HepG2 (cell line): ENCODE data around the gene MKX. TPM values are rescaled to one million over a fixed set of nuclear protein-coding genes. Genes with fewer than 3 reads are reported as not detected.

Experiments
- ATAC-seq: fragments of 200-7000 bp; cut with Tn5 transposase; 3 replicates; pipeline ENCODE4 v1.9.1; 2020; ENCODE audit warnings: mild to moderate bottlenecking, moderate library complexity
- BruUV-seq: library from RNA; stranded (reverse); fragments of 400-500 nt; replicated peaks from 2 replicates; lab custom pipeline; 2021; lab: Mats Ljungman, UMichigan
- CTCF ChIA-PET: fragments of 300-600 bp; formaldehyde crosslinking; extraction: SDS; loops from one replicate; lab custom pipeline; 2021; ENCODE audit warnings: low total read pairs, inconsistent platforms, low intra/inter-chr PET ratio; lab: Yijun Ruan, JAX
- POLR2A ChIA-PET: fragments of 350-600 bp; sonication (Branson Sonifier 250); formaldehyde crosslinking; loops from one replicate; lab custom pipeline; 2020; ENCODE audit warnings: antibody characterized with exemption, inconsistent platforms; lab: Yijun Ruan, JAX
- DNase-seq: peaks from one replicate; pipeline ENCODE4 v3.0.0-alpha.2; 2015; ENCODE audit warnings: low spot score
- FAIRE-seq: peaks from 3 replicates; lab custom pipeline; 2011; peaks lifted over from hg19 to GRCh38; lab: Jason Lieb, UNC
- H2AFZ ChIP-seq: one replicate; pipeline ENCODE4 v1.6.1; 2011; ENCODE audit warnings: low read length, inconsistent platforms
- H3K27ac ChIP-seq: fragments of 300-600 bp; 3 replicates; pipeline ENCODE4 v1.8.0; 2011; ENCODE audit warnings: mixed run types, mild to moderate bottlenecking, mixed read lengths, low read length, inconsistent platforms; ENCODE audit not compliant: insufficient read depth; ENCODE audit errors: extremely low read length
- H3K27me3 ChIP-seq, 2 experiments: fragments of 200-600 bp in 1 of 2; 2 replicates in 1 of 2; 3 replicates in 1 of 2; pipeline versions ENCODE4 v1.6.0 to v1.8.0; 2011; ENCODE audit warnings: low read length in 2 of 2, mild to moderate bottlenecking in 2 of 2, moderate library complexity in 2 of 2, inconsistent platforms in 1 of 2; ENCODE audit not compliant: insufficient read depth in 2 of 2, control insufficient read depth in 1 of 2
- H3K36me3 ChIP-seq, 2 experiments: fragments of 200-600 bp in 1 of 2; replicated peaks in 1 of 2; 2 replicates in 1 of 2; 3 replicates in 1 of 2; pipeline versions ENCODE4 v1.5.1 to v1.8.0; 2011; ENCODE audit warnings: low read length in 2 of 2, inconsistent platforms in 1 of 2; ENCODE audit not compliant: insufficient read depth in 2 of 2, control insufficient read depth in 1 of 2
- H3K4me1 ChIP-seq: 2 replicates; pipeline ENCODE4 v1.5.1; 2012; ENCODE audit warnings: low read length, inconsistent platforms; ENCODE audit not compliant: insufficient read depth
- H3K4me2 ChIP-seq: 2 replicates; pipeline ENCODE4 v1.6.0; 2011; ENCODE audit warnings: low read depth, low read length, inconsistent platforms
- H3K4me3 ChIP-seq, 3 experiments: fragments of 200-600 bp in 1 of 3; sonication (generic), shearing (Covaris generic) in 1 of 3; replicated peaks in 1 of 3; 2 replicates each; pipeline ENCODE4 v1.5.1; 2011 to 2016; ENCODE audit warnings: low read length in 3 of 3, inconsistent platforms in 2 of 3, low read depth in 2 of 3, mild to moderate bottlenecking in 2 of 3, control low read depth in 1 of 3, mixed read lengths in 1 of 3; ENCODE audit not compliant: insufficient read depth in 1 of 3
- H3K79me2 ChIP-seq: one replicate; pipeline ENCODE4 v1.6.1; 2011; ENCODE audit warnings: low read length, inconsistent platforms; ENCODE audit not compliant: insufficient read depth
- H3K9ac ChIP-seq: 2 replicates; pipeline ENCODE4 v1.6.0; 2011; ENCODE audit warnings: mild to moderate bottlenecking, low read depth, low read length, inconsistent platforms; ENCODE audit not compliant: insufficient read depth
- H3K9me3 ChIP-seq: 2 replicates; pipeline ENCODE4 v1.5.1; 2012; ENCODE audit warnings: mild to moderate bottlenecking, low read length
- H4K20me1 ChIP-seq: 2 replicates; pipeline ENCODE4 v1.6.0; 2011; ENCODE audit warnings: inconsistent platforms, mild to moderate bottlenecking, low read length, moderate library complexity; ENCODE audit not compliant: insufficient read depth
- CENPX ChIP-seq: sonication (generic); formaldehyde crosslinking; IDR thresholded peaks from 2 replicates; pipeline ENCODE4 v1.9.0; 2021; ENCODE audit warnings: mild to moderate bottlenecking, missing genetic modification reagents, moderate library complexity
- IKZF4 ChIP-seq: sonication (generic); formaldehyde crosslinking; IDR thresholded peaks from 2 replicates; pipeline ENCODE4 v1.5.1; 2020; ENCODE audit warnings: borderline replicate concordance, mild to moderate bottlenecking, low read depth, missing genetic modification reagents; ENCODE audit errors: not compliant biosample characterization
- MAZ ChIP-seq, 2 experiments: sonication (generic) in 1 of 2; formaldehyde crosslinking in 1 of 2; IDR thresholded peaks; 2 replicates each; pipeline versions ENCODE4 v1.5.0 to v1.6.1; 2012 to 2020; ENCODE audit warnings: low read depth in 2 of 2, mild to moderate bottlenecking in 2 of 2, borderline replicate concordance in 1 of 2, improper control_type of control experiment in 1 of 2, low read length in 1 of 2, missing genetic modification reagents in 1 of 2, moderate library complexity in 1 of 2
- NFRKB ChIP-seq: fragments of 450-650 bp; IDR thresholded peaks from 2 replicates; pipeline ENCODE4 v1.6.1; 2017
- NR2F6 ChIP-seq, 2 experiments: IDR thresholded peaks; 2 replicates each; pipeline ENCODE4 v1.6.1; 2016; ENCODE audit warnings: antibody characterized with exemption in 1 of 2, mild to moderate bottlenecking in 1 of 2
- PBX2 ChIP-seq: IDR thresholded peaks from 2 replicates; pipeline ENCODE4 v1.6.1; 2016; ENCODE audit warnings: control low read depth
- REXO4 ChIP-seq: sonication (generic); formaldehyde crosslinking; IDR thresholded peaks from 2 replicates; pipeline ENCODE4 v1.8.0; 2022; ENCODE audit warnings: missing genetic modification reagents, mild to moderate bottlenecking, borderline replicate concordance
- RFX3 ChIP-seq: IDR thresholded peaks from 2 replicates; pipeline ENCODE4 v1.6.1; 2016; ENCODE audit warnings: missing biosample characterization, missing genetic modification reagents
- TEAD2 ChIP-seq: sonication (generic); formaldehyde crosslinking; IDR thresholded peaks from 2 replicates; pipeline ENCODE4 v1.9.0; 2021; ENCODE audit warnings: missing genetic modification reagents
- ZNF121 ChIP-seq: sonication (generic); formaldehyde crosslinking; IDR thresholded peaks from 2 replicates; pipeline ENCODE4 v1.5.0; 2020; ENCODE audit warnings: mild to moderate bottlenecking, missing genetic modification reagents
- ZNF124 ChIP-seq: sonication (generic); formaldehyde crosslinking; IDR thresholded peaks from 2 replicates; pipeline ENCODE4 v1.4.0; 2020; ENCODE audit warnings: missing genetic modification reagents
- ZNF235 ChIP-seq: sonication (generic); formaldehyde crosslinking; IDR thresholded peaks from 2 replicates; pipeline ENCODE4 v1.8.1; 2023; ENCODE audit warnings: mild to moderate bottlenecking, missing genetic modification reagents, borderline replicate concordance
- ZNF546 ChIP-seq: sonication (generic); formaldehyde crosslinking; conservative IDR thresholded peaks from 2 replicates; pipeline ENCODE4 v1.8.1; 2023; ENCODE audit warnings: mild to moderate bottlenecking, missing genetic modification reagents
- ZNF788 ChIP-seq: sonication (generic); formaldehyde crosslinking; IDR thresholded peaks from 2 replicates; pipeline ENCODE4 v1.5.0; 2020; ENCODE audit warnings: mild to moderate bottlenecking, missing genetic modification reagents, borderline replicate concordance
- ZSCAN25 ChIP-seq: sonication (generic); formaldehyde crosslinking; IDR thresholded peaks from 2 replicates; pipeline ENCODE4 v1.8.0; 2022; ENCODE audit warnings: mild to moderate bottlenecking, missing genetic modification reagents
- WGBS: methylation state at CpG from one replicate; pipeline ENCODE4 v1.1.6; 2017; ENCODE audit warnings: low lambda C conversion rate; 5-methylcytosine and 5-hydroxymethylcytosine counted together
- in situ Hi-C: cut with HindIII; loops from 2 replicates; pipeline ENCODE4 v1.10.0; 2017; ENCODE audit warnings: low pct_unique_long_range_greater_than_20kb; ENCODE audit not compliant: extremely low pct_ligation_motif_present
- intact Hi-C: fragments of 100-400 bp; cut with micrococcal nuclease; formaldehyde crosslinking; loops from one replicate; pipeline ENCODE4 v1.10.0; 2022; ENCODE audit not compliant: unreplicated experiment
- polyA plus RNA-seq, 8 experiments: library from polyadenylated mRNA; depleted of rRNA in 3 of 8; stranded (reverse) in 7 of 8; unstranded in 1 of 8; fragments of >200 nt; fragmentation: Illumina TruSeq in 4 of 8; extraction: Trizol in 4 of 8; gene quantifications; 2 replicates each; pipeline versions ENCODE4 v1.2.1 to v1.2.3, GENCODE V29; 2011 to 2016; ENCODE audit warnings: low read depth in 4 of 8, missing spikeins in 1 of 8, mixed read lengths in 1 of 8; ENCODE audit not compliant: insufficient read depth in 1 of 8
- total RNA-seq, 5 experiments: library from RNA; depleted of rRNA; stranded (reverse); fragments of >200 nt; fragmentation: Illumina TruSeq; extraction: Trizol; gene quantifications; 2 replicates each; pipeline ENCODE4 v1.2.3, GENCODE V29; 2016; ENCODE audit warnings: low read depth in 1 of 5
- TF ChIP-seq, protein P1 (sequence below): sonication (generic); formaldehyde crosslinking; IDR thresholded peaks from 2 replicates; pipeline ENCODE4 v1.5.0; 2020; ENCODE audit warnings: mild to moderate bottlenecking, missing genetic modification reagents
- TF ChIP-seq, protein P2 (sequence below): sonication (generic); formaldehyde crosslinking; IDR thresholded peaks from 2 replicates; pipeline ENCODE4 v1.8.1; 2023; ENCODE audit warnings: mild to moderate bottlenecking, missing genetic modification reagents
- TF ChIP-seq, protein P3 (sequence below): sonication (generic); formaldehyde crosslinking; IDR thresholded peaks from 2 replicates; pipeline ENCODE4 v1.5.0; 2020; ENCODE audit warnings: missing genetic modification reagents
- TF ChIP-seq, protein P4 (sequence below): sonication (generic); formaldehyde crosslinking; IDR thresholded peaks from 2 replicates; pipeline ENCODE4 v1.9.0; 2022; ENCODE audit warnings: missing genetic modification reagents, mild to moderate bottlenecking, borderline replicate concordance

Gene MKX
- total and polyA plus RNA-seq, 2 of the 13 experiments (the other 11 are each of a cell fraction or from before 2014, with no cell fraction given), result not detected

DNA sequence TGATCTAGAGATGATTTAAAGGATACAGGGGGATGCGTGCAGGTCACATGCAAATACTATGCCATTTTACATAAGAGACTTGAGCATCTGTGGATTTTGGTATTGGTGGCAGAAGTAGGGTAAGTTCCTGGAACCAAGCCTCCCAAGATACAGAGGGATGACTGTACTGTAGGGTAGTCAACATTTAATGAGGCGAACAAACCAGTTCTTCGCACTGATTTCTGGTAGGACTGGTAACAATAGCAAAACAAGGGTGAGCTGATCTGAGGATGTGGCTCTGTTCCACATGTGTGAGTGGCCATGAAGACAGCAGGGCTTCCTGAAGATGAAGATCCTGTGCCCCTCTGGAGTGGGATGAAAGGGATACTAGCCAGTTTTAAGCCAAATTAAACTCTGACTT lies 36.3 kb downstream of the MKX start:
- 85% methylated on average over 2 of the region's 3 CpGs for WGBS
- POLR2A ChIA-PET, result no interaction called here
- in situ Hi-C loops, result no loop called here

More for the DNA sequence above, 36.3 kb downstream of the MKX start:
- Histone ChIP-seq H3K9ac (no peak overlapping the region), H3K79me2 (no peaks in the 10 kb centered on the region), H3K36me3 (no peaks in the 10 kb centered on the region), H3K27ac (no peak overlapping the region), H3K4me3 (no peak overlapping the region), H3K4me1 (no peaks in the 10 kb centered on the region), H2AFZ (no peak overlapping the region), H3K27me3 (no peaks in the 10 kb centered on the region; a peak in 1 of 5 replicates), H3K9me3 (no peaks in the 10 kb centered on the region), H4K20me1 (no peaks in the 10 kb centered on the region), H3K4me2 (no peak overlapping the region)
- intact Hi-C loops, result no loop called here
- no peak for DNase-seq
- no peak for FAIRE-seq
- TF ChIP-seq PBX2 (CRISPR knock-in tag) (no peak), TEAD2 (CRISPR knock-in tag) (no peak), ZNF235 (CRISPR knock-in tag) (no peak), IKZF4 (CRISPR knock-in tag) (no peak), CENPX (CRISPR knock-in tag) (no peak), ZNF121 (CRISPR knock-in tag) (no peak), RFX3 (CRISPR knock-in tag) (no peak), REXO4 (CRISPR knock-in tag) (no peak), ZNF788 (CRISPR knock-in tag) (no peak), ZNF546 (CRISPR knock-in tag) (no peak), MAZ (IDR thresholded peaks at IDR 0.05; ENCODE audit: borderline replicate concordance, low read depth, low read length) (no peak), MAZ (CRISPR knock-in tag; IDR thresholded peaks at IDR 0.05; ENCODE audit: low read depth) (no peak), NFRKB (no peak), NR2F6 (IDR thresholded peaks at IDR 0.05) (no peak), NR2F6 (CRISPR knock-in tag; IDR thresholded peaks at IDR 0.05) (no peak), ZNF124 (CRISPR knock-in tag) (no peak), ZSCAN25 (CRISPR knock-in tag) (no peak)
- TF ChIP-seq, protein P1, sequence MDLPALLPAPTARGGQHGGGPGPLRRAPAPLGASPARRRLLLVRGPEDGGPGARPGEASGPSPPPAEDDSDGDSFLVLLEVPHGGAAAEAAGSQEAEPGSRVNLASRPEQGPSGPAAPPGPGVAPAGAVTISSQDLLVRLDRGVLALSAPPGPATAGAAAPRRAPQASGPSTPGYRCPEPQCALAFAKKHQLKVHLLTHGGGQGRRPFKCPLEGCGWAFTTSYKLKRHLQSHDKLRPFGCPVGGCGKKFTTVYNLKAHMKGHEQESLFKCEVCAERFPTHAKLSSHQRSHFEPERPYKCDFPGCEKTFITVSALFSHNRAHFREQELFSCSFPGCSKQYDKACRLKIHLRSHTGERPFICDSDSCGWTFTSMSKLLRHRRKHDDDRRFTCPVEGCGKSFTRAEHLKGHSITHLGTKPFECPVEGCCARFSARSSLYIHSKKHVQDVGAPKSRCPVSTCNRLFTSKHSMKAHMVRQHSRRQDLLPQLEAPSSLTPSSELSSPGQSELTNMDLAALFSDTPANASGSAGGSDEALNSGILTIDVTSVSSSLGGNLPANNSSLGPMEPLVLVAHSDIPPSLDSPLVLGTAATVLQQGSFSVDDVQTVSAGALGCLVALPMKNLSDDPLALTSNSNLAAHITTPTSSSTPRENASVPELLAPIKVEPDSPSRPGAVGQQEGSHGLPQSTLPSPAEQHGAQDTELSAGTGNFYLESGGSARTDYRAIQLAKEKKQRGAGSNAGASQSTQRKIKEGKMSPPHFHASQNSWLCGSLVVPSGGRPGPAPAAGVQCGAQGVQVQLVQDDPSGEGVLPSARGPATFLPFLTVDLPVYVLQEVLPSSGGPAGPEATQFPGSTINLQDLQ (CRISPR knock-in tag), result no peak
- TF ChIP-seq, protein P2, sequence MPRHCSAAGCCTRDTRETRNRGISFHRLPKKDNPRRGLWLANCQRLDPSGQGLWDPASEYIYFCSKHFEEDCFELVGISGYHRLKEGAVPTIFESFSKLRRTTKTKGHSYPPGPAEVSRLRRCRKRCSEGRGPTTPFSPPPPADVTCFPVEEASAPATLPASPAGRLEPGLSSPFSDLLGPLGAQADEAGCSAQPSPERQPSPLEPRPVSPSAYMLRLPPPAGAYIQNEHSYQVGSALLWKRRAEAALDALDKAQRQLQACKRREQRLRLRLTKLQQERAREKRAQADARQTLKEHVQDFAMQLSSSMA (CRISPR knock-in tag), result no peak
- TF ChIP-seq, protein P3, sequence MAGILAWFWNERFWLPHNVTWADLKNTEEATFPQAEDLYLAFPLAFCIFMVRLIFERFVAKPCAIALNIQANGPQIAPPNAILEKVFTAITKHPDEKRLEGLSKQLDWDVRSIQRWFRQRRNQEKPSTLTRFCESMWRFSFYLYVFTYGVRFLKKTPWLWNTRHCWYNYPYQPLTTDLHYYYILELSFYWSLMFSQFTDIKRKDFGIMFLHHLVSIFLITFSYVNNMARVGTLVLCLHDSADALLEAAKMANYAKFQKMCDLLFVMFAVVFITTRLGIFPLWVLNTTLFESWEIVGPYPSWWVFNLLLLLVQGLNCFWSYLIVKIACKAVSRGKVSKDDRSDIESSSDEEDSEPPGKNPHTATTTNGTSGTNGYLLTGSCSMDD (CRISPR knock-in tag), result no peak
- TF ChIP-seq, protein P4, sequence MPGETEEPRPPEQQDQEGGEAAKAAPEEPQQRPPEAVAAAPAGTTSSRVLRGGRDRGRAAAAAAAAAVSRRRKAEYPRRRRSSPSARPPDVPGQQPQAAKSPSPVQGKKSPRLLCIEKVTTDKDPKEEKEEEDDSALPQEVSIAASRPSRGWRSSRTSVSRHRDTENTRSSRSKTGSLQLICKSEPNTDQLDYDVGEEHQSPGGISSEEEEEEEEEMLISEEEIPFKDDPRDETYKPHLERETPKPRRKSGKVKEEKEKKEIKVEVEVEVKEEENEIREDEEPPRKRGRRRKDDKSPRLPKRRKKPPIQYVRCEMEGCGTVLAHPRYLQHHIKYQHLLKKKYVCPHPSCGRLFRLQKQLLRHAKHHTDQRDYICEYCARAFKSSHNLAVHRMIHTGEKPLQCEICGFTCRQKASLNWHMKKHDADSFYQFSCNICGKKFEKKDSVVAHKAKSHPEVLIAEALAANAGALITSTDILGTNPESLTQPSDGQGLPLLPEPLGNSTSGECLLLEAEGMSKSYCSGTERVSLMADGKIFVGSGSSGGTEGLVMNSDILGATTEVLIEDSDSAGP (CRISPR knock-in tag), result no peak
- ATAC-seq, result no peak
- no TSS peak for BruUV-seq
- CTCF ChIA-PET, result no interaction called here
